ENCODE measurements around the gene CRAMP1.

GRCh38 chr16:1661826-1662225 is 49.7 kb downstream of the CRAMP1 start:
- TF ChIP-seq POLR2AphosphoS5 (IDR thresholded peaks at IDR 0.05; ENCODE audit: low read depth, low read length) (no peak), TAF1 (IDR thresholded peaks at IDR 0.05; ENCODE audit: borderline replicate concordance, insufficient read depth, low read length) (no peak), REST (IDR thresholded peaks at IDR 0.05; ENCODE audit: insufficient read depth in 1 of 2, low read depth in 2 of 2, low read length in 2 of 2) (no peak), FOXP2 (optimal IDR thresholded peaks at IDR 0.05; ENCODE audit: borderline replicate concordance, extremely low read depth, extremely low read length, insufficient read depth) (no peak), SIN3A (IDR thresholded peaks at IDR 0.05; ENCODE audit: borderline replicate concordance, insufficient read depth, low read length) (no peak)
